Activated CD4-positive, alpha-beta T cell treated with anti-CD3 and anti-CD28 coated beads, Interleukin-2, amount 50 U/mL, for 24 hours (primary cell): ENCODE data around the gene PTCH1.

Experiments used
- DNase-seq, 2 donors: peaks; one replicate each; pipeline ENCODE4 v3.0.0-alpha.2; 2020; ENCODE audit warnings: low read depth in 1 of 2, low spot score in 1 of 2

PTCH1 gene

GRCh38 chr9:95512709-95513095 lies 4.1 kb downstream of the PTCH1 start:
- no peak for DNase-seq

- no peak for DNase-seq
Measured at GRCh38 chr9:95511952-95512708, 4.6 kb downstream of the PTCH1 start.

- no peak for DNase-seq
Measured at GRCh38 chr9:95511616-95511931, 5.2 kb downstream of the PTCH1 start.

GRCh38 chr9:95510709-95511615 lies 5.8 kb downstream of the PTCH1 start:
- DNase-seq: peak; percentile 57 to 74

- no peak for DNase-seq
Measured at GRCh38 chr9:95509851-95510708, 6.7 kb downstream of the PTCH1 start.

- DNase-seq: no peak
Measured at GRCh38 chr9:95508968-95509850, 7.6 kb downstream of the PTCH1 start.

- no peak for DNase-seq
Measured at GRCh38 chr9:95508242-95508967, 8.4 kb downstream of the PTCH1 start.

- no peak for DNase-seq
Measured at GRCh38 chr9:95507464-95508241, 9.1 kb downstream of the PTCH1 start.

- no peak for DNase-seq
Measured at GRCh38 chr9:95506678-95507463, 9.9 kb downstream of the PTCH1 start.

GRCh38 chr9:95506428-95506677 lies 10.4 kb downstream of the PTCH1 start:
- no peak for DNase-seq

- no peak for DNase-seq
Measured at GRCh38 chr9:95505717-95506427, 10.9 kb downstream of the PTCH1 start.

- no peak for DNase-seq
Measured at GRCh38 chr9:95505072-95505716, 11.6 kb downstream of the PTCH1 start.

- no peak for DNase-seq
Measured at GRCh38 chr9:95504053-95504963, 12.5 kb downstream of the PTCH1 start.

- DNase-seq: no peak
Measured at GRCh38 chr9:95503369-95503768, 13.4 kb downstream of the PTCH1 start.

- no peak for DNase-seq
Measured at GRCh38 chr9:95502248-95502647, 14.5 kb downstream of the PTCH1 start.

GRCh38 chr9:95499847-95500246 lies 16.9 kb downstream of the PTCH1 start:
- DNase-seq: no peak
